ENCODE data around the gene MYO7A.

Gene MYO7A

DNA sequence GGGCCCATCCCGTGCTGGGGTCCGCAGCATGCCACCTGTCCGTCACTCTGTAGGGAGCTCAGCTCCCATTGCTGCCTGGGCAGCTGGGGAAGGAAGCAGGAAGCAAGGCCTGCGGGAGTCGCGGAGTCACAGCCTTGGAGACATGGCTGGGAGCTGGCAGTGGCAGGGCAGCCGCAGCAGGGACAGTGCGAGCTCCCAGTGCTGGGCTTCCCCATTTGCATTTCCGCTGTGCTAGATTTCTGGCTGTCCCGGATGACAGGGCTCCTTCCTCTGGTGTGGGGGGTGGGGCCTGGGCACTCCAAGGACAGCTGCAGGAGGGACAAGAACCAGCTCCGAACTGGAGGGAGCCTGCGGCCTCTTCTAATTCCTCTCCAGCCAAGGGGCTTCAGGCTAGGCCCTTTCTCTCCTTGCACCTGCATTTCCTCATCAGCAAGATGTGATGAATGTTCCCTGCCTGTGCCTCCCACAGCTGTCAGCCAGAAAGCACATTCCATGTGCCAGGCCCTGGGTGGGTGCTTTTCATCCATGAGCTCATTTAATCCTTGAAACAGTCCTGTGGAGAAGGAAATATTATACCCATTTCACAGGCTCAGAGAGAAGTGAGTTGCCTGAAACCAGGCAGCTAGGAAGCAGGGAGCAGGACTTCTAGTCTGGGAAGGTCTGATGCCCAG is 48.0 kb downstream of the MYO7A start:
- DNase-seq (ENCODE audit: low read depth), result no peak
- H3K4me3 ChIP-seq (ENCODE audit: low read length), result no peak overlapping the region
- TF ChIP-seq, protein P1, sequence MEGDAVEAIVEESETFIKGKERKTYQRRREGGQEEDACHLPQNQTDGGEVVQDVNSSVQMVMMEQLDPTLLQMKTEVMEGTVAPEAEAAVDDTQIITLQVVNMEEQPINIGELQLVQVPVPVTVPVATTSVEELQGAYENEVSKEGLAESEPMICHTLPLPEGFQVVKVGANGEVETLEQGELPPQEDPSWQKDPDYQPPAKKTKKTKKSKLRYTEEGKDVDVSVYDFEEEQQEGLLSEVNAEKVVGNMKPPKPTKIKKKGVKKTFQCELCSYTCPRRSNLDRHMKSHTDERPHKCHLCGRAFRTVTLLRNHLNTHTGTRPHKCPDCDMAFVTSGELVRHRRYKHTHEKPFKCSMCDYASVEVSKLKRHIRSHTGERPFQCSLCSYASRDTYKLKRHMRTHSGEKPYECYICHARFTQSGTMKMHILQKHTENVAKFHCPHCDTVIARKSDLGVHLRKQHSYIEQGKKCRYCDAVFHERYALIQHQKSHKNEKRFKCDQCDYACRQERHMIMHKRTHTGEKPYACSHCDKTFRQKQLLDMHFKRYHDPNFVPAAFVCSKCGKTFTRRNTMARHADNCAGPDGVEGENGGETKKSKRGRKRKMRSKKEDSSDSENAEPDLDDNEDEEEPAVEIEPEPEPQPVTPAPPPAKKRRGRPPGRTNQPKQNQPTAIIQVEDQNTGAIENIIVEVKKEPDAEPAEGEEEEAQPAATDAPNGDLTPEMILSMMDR (conservative IDR thresholded peaks at IDR 0.05; ENCODE audit: low read length), result no peak

DNA sequence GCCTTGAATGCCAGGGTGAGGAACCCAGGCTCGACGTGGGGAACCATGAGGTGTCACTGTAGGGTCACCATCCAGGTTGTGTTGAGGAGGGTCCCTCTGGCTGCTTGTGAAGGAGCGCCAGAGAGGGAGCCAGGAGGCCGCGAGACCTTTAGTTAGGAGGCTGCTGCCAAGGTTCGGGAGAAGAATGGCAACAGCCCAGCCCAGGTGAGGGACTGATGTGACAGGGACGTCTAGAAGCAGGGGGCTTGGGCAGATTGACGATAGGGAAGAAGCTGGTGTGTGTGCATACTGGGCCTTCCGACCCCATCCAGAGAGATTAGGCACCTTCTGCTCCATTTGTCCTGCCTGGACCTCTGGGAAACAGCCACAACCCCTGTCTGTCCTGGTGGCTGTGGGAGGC is 49.0 kb downstream of the MYO7A start:
- H3K4me3 ChIP-seq (ENCODE audit: low read length), result no peak overlapping the region
- TF ChIP-seq, protein P1 (conservative IDR thresholded peaks at IDR 0.05; ENCODE audit: low read length), result no peak
- DNase-seq (ENCODE audit: low read depth), result no peak

DNA sequence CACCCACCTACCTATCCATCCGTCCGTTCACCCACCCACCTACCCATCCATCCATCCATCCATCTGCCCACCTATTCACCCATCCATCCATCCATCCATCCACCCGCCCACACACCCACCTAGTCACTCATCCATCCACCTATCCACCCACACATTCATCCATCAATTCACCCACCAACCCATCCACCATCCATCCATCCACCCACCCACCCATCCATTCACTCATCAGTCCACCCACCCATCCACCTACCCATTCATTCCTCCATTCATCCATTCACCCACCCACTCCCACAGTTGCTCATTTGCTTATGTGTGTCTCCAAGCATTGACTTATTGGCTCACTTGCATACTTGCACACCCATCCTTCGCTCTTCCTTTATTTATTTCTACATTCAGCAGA is 50.1 kb downstream of the MYO7A start:
- no peak overlapping the region for H3K4me3 ChIP-seq (ENCODE audit: low read length)
- no peak for DNase-seq (ENCODE audit: low read depth)
- TF ChIP-seq, protein P1 (conservative IDR thresholded peaks at IDR 0.05; ENCODE audit: low read length), result no peak

DNA sequence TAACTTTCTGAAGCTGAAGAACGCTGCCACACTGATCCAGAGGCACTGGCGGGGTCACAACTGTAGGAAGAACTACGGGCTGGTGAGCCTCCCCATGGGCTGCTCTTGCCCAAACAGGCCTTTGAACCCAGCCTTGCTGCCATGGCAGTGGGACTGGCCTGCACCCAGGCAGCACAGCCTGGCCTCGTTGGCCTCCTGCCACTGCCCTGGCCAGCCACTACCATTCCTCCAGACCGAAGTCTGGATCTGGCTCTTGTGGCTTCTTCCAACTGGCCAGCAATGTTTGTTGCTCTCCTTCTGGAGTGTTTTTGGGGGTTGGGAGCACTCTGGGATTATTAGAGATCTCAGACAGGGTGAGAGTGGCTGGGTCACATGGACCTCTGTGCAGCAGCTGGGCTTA is 51.0 kb downstream of the MYO7A start:
- TF ChIP-seq, protein P1 (conservative IDR thresholded peaks at IDR 0.05; ENCODE audit: low read length), result no peak
- no peak overlapping the region for H3K4me3 ChIP-seq (ENCODE audit: low read length)
- no peak for DNase-seq (ENCODE audit: low read depth)

DNA sequence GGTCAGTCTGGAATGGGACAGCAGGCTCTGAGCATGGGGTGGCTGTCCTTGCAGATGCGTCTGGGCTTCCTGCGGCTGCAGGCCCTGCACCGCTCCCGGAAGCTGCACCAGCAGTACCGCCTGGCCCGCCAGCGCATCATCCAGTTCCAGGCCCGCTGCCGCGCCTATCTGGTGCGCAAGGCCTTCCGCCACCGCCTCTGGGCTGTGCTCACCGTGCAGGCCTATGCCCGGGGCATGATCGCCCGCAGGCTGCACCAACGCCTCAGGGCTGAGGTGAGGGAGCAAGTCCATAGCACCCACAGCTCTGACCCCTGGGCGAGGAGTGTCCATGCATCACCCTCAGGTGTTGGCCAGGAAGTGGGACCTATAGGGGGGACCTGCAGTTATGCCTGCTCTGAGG is 51.6 kb downstream of the MYO7A start:
- DNase-seq (ENCODE audit: low read depth), result no peak
- TF ChIP-seq, protein P1 (conservative IDR thresholded peaks at IDR 0.05; ENCODE audit: low read length), result no peak

DNA sequence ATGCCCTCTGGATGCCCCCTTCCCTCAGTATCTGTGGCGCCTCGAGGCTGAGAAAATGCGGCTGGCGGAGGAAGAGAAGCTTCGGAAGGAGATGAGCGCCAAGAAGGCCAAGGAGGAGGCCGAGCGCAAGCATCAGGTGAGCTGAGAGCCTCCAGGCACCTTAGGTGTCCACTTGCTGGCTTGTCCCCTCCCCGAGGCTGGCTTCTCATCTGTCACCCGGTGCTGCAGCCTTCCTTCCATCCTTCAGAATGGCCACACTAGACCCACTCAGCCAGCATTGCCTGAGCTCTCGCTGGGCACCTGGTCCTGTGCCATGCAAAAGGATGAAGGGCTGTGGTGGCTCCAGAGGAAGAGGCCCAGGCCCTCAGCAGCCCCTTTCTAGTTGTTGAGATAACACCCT is 52.3 kb downstream of the MYO7A start:
- no peak for DNase-seq (ENCODE audit: low read depth)
- TF ChIP-seq, protein P1 (conservative IDR thresholded peaks at IDR 0.05; ENCODE audit: low read length), result no peak
- H3K4me3 ChIP-seq (ENCODE audit: low read length), result no peak overlapping the region

More for the DNA sequence above, 51.6 kb downstream of the MYO7A start:
- H3K4me3 ChIP-seq (ENCODE audit: low read length), result no peak overlapping the region

DNA sequence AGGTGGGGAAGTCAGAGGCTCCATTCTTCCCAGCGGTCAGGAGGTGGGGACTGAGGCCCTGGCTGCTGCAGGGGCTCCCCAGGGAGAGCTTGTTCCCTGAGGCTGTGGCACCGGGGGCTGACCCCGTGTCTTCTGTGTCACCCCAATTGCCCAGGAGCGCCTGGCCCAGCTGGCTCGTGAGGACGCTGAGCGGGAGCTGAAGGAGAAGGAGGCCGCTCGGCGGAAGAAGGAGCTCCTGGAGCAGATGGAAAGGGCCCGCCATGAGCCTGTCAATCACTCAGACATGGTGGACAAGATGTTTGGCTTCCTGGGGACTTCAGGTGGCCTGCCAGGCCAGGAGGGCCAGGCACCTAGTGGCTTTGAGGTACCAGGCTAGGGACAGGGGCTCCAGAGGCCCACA is 53.2 kb downstream of the MYO7A start:
- TF ChIP-seq, protein P1 (conservative IDR thresholded peaks at IDR 0.05; ENCODE audit: low read length), result no peak

More for the DNA sequence above, 53.2 kb downstream of the MYO7A start:
- H3K4me3 ChIP-seq (ENCODE audit: low read length), result no peak overlapping the region
- no peak for DNase-seq (ENCODE audit: low read depth)

Measured in AG10803 (cell line).